ENCODE measurements around the gene FHIT. TPM values are rescaled to one million over a fixed set of nuclear protein-coding genes. Genes with fewer than 3 reads are reported as not detected.

The FHIT gene
- total RNA-seq, 4 donors from 2014 or later, result 7.5 to 20.1 (median 13.5) TPM

DNA sequence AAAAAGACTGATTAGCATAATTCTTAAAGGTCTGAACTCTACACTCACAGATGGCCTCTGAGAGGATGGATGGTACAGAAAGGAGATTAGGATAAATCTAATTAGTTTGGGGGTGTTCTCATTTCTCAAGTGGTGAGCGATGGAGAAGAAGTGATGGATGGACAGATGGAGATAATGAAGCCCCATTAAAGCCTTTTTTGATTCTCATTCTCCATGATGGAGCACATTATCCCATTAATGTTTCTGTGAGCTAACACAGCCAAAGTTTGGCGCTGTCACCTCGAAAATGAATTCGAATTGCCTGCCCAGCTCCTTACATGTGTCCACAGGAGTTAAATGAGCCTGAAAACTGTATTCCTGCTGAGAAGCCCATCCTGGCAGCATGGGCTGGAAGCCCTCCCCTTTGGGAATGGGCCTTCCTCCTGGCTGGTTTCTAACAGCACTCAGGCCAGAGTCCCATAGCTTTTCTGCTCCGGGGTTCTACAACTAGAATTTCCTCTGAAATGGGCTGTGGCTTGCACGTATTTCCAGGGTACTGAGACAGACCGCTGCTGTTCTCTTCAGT lies 1475.4 kb downstream of the FHIT start:
- TF ChIP-seq, protein P1, sequence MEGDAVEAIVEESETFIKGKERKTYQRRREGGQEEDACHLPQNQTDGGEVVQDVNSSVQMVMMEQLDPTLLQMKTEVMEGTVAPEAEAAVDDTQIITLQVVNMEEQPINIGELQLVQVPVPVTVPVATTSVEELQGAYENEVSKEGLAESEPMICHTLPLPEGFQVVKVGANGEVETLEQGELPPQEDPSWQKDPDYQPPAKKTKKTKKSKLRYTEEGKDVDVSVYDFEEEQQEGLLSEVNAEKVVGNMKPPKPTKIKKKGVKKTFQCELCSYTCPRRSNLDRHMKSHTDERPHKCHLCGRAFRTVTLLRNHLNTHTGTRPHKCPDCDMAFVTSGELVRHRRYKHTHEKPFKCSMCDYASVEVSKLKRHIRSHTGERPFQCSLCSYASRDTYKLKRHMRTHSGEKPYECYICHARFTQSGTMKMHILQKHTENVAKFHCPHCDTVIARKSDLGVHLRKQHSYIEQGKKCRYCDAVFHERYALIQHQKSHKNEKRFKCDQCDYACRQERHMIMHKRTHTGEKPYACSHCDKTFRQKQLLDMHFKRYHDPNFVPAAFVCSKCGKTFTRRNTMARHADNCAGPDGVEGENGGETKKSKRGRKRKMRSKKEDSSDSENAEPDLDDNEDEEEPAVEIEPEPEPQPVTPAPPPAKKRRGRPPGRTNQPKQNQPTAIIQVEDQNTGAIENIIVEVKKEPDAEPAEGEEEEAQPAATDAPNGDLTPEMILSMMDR (IDR thresholded peaks at IDR 0.05), result no peak
- TF ChIP-seq EP300 (IDR thresholded peaks at IDR 0.05; ENCODE audit: low read depth) (no peak), POLR2AphosphoS5 (IDR thresholded peaks at IDR 0.05) (no peak), POLR2A (IDR thresholded peaks at IDR 0.05) (no peak)
- H3K9me3 ChIP-seq, result no peaks in the 10 kb centered on the region
- no peaks in the 10 kb centered on the region for H3K36me3 ChIP-seq
- in situ Hi-C loops (cut with MboI; ENCODE audit: low pct_ligation_motif_present in 1 of 4, low pct_unique_long_range_greater_than_20kb in 1 of 4, low sequenced_read_pairs in 3 of 4) (no loop called here), intact Hi-C loops (cut with DNase I; ENCODE audit: low total_unique reads) (no loop called here)
- H3K4me1 ChIP-seq, result no peaks in the 10 kb centered on the region
- no peaks in the 10 kb centered on the region for H3K27me3 ChIP-seq
- no peak overlapping the region for H3K27ac ChIP-seq
- DNase-seq, result no peak
- H3K4me3 ChIP-seq, result no peak overlapping the region
- WGBS, 2 donors (ENCODE audit: low coverage in 1 of 2), result 86 to 100% methylated on average over 2 to 7 of the region's 7 CpGs

DNA sequence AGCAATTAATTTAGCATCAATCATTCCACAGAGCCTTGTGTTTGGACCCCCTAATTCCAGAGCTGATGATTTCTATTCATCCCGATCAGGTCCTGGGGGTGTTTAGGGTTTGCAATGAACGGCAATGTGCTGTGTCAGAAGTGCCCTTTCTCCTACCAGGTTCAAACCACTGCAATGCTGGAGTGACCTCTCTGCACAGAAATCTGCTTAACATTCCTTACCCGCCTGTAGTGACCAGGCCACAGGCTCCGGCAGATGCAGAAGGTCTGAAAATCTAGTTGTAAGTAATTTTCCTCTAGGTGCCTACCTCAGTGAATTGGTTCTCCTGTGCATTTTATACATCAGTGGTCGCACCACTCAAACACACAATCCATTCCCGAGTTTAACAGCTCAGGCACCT lies 1476.1 kb downstream of the FHIT start:
- WGBS, 2 donors (ENCODE audit: low coverage in 1 of 2), result 93 to 97% methylated on average over 3 to 6 of the region's 6 CpGs
- intact Hi-C loops (cut with DNase I; ENCODE audit: low total_unique reads), result no loop called here
- H3K27ac ChIP-seq, result no peak overlapping the region
- H3K4me1 ChIP-seq, result no peaks in the 10 kb centered on the region
- TF ChIP-seq EP300 (IDR thresholded peaks at IDR 0.05; ENCODE audit: low read depth), result no peak
- no peak for TF ChIP-seq POLR2AphosphoS5 (IDR thresholded peaks at IDR 0.05)
- TF ChIP-seq, protein P1 (IDR thresholded peaks at IDR 0.05), result no peak
- no peak for TF ChIP-seq POLR2A (IDR thresholded peaks at IDR 0.05)
- no peaks in the 10 kb centered on the region for H3K9me3 ChIP-seq
- in situ Hi-C loops (cut with MboI; ENCODE audit: low pct_ligation_motif_present in 1 of 4, low pct_unique_long_range_greater_than_20kb in 1 of 4, low sequenced_read_pairs in 3 of 4), result no loop called here
- H3K4me3 ChIP-seq, result no peak overlapping the region
- no peaks in the 10 kb centered on the region for H3K27me3 ChIP-seq
- no peak for DNase-seq
- H3K36me3 ChIP-seq, result no peaks in the 10 kb centered on the region

DNA sequence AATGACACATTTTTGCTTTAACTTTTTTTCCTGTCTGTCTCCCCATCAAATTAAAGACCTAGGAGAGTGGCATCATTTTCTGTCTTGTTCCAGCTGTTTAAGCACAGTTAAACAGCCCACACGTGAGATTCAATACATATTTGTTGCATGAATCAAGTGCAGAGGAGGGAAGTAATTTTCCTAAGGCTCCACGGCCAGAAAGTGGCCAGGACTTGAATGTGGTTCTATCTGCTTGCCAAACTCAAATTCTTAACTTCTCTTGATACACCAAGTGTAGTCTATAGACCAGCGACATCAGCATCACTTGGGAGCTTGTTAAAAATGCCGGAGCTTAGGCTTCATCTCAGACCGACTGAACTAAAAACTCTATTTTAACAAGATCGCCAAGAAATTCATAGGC lies 1476.6 kb downstream of the FHIT start:
- intact Hi-C loops (cut with DNase I; ENCODE audit: low total_unique reads) (no loop called here), in situ Hi-C loops (cut with MboI; ENCODE audit: low pct_ligation_motif_present in 1 of 4, low pct_unique_long_range_greater_than_20kb in 1 of 4, low sequenced_read_pairs in 3 of 4) (no loop called here)
- Histone ChIP-seq H3K4me1 (no peaks in the 10 kb centered on the region), H3K9me3 (no peaks in the 10 kb centered on the region), H3K4me3 (no peak overlapping the region), H3K36me3 (no peaks in the 10 kb centered on the region), H3K27me3 (no peaks in the 10 kb centered on the region), H3K27ac (no peak overlapping the region)
- TF ChIP-seq POLR2AphosphoS5 (IDR thresholded peaks at IDR 0.05), result no peak
- no peak for TF ChIP-seq POLR2A (IDR thresholded peaks at IDR 0.05)
- no peak for TF ChIP-seq EP300 (IDR thresholded peaks at IDR 0.05; ENCODE audit: low read depth)
- TF ChIP-seq, protein P1 (IDR thresholded peaks at IDR 0.05), result no peak
- no peak for DNase-seq
- 58 to 76% methylated on average over 2 to 6 of the region's 6 CpGs for WGBS, 2 donors (ENCODE audit: low coverage in 1 of 2)

DNA sequence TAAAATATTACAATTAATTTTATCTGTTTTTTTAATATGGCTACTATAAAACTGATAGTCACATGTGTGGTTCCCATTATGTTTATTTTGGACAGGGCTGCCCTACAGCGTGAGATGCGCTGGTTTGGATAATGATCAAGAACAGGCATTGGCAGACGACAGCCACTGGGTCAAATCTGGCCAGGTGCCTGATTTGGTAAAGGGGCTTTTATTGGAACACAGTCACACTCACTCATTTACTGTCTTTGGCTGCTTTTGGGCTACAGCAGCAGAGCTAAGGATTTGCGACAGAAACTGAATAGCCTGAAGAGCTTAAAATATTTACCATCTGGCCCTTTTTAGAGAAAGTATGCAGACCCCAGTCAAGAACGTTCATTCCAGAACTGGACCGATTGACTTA lies 1477.3 kb downstream of the FHIT start:
- H3K27ac ChIP-seq, result no peak overlapping the region
- in situ Hi-C loops (cut with MboI; ENCODE audit: low pct_ligation_motif_present in 1 of 4, low pct_unique_long_range_greater_than_20kb in 1 of 4, low sequenced_read_pairs in 3 of 4) (no loop called here), intact Hi-C loops (cut with DNase I; ENCODE audit: low total_unique reads) (no loop called here)
- WGBS, 2 donors (ENCODE audit: low coverage in 1 of 2), result 71 to 85% methylated on average over 6 of the region's 6 CpGs
- no peak for DNase-seq
- no peaks in the 10 kb centered on the region for H3K9me3 ChIP-seq
- no peaks in the 10 kb centered on the region for H3K4me1 ChIP-seq
- H3K4me3 ChIP-seq, result no peak overlapping the region
- TF ChIP-seq EP300 (IDR thresholded peaks at IDR 0.05; ENCODE audit: low read depth) (no peak), POLR2A (IDR thresholded peaks at IDR 0.05) (no peak), POLR2AphosphoS5 (IDR thresholded peaks at IDR 0.05) (no peak)
- TF ChIP-seq, protein P1 (IDR thresholded peaks at IDR 0.05), result no peak
- no peaks in the 10 kb centered on the region for H3K36me3 ChIP-seq
- no peaks in the 10 kb centered on the region for H3K27me3 ChIP-seq

Measured in transverse colon (tissue), 4 donors.